HEK293 (cell line): ENCODE data around the gene ABCC9.

Source experiments
- ATF2 ChIP-seq: fragments of 450-650 bp; formaldehyde crosslinking; IDR thresholded peaks from 2 replicates; pipeline ENCODE4 v1.5.1; 2016; ENCODE audit warnings: missing biosample characterization, missing genetic modification characterization, low read depth
- KLF9 ChIP-seq: fragments of 450-650 bp; formaldehyde crosslinking; IDR thresholded peaks from 2 replicates; pipeline ENCODE4 v1.5.1; 2016; ENCODE audit warnings: missing biosample characterization, missing genetic modification characterization, low read depth
- PBX3 ChIP-seq: sonication (generic); formaldehyde crosslinking; IDR thresholded peaks from 2 replicates; pipeline ENCODE4 v1.8.1; 2022; ENCODE audit warnings: mild to moderate bottlenecking, moderate library complexity, missing genetic modification reagents
- TRIM28 ChIP-seq: IDR thresholded peaks from 2 replicates; pipeline ENCODE4 v1.6.1; 2011; ENCODE audit warnings: low read length, control low read depth, borderline replicate concordance
- ZNF501 ChIP-seq: fragments of 450-650 bp; formaldehyde crosslinking; IDR thresholded peaks from 2 replicates; pipeline ENCODE4 v1.5.1; 2016; ENCODE audit warnings: missing biosample characterization, missing genetic modification characterization
- ZNF513 ChIP-seq: fragments of 450-650 bp; IDR thresholded peaks from 2 replicates; pipeline ENCODE4 v1.5.1; 2018; ENCODE audit warnings: missing biosample characterization, missing genetic modification characterization

- TF ChIP-seq ATF2 (tag by site-specific recombination) (no peak), KLF9 (no peak), ZNF501 (tag by site-specific recombination) (no peak), PBX3 (CRISPR knock-in tag) (no peak), ZNF513 (tag by site-specific recombination) (no peak), TRIM28 (no peak)
Observed at GRCh38 chr12:21819678-21820077, 121.5 kb downstream of the ABCC9 start.
